Natural killer cell (primary cell): ENCODE measurements around the gene RAD17. TPM values are rescaled to one million over a fixed set of nuclear protein-coding genes. Genes with fewer than 3 reads are reported as not detected.
A peak's percentile ranks its signal among the peaks of the same experiment; 100 is the strongest.
"Not testable (repeated sequence)": the region's sequence is repeated elsewhere in the genome, so short reads cannot be mapped to it uniquely, and the experiment has no call there.

Source experiments
- ATAC-seq, 3 donors: fragments of 150-1000 bp in 2 of 3; fragments of 200-7000 bp in 1 of 3; cut with Tn5 transposase; 1 replicate in 1 of 3; 2 replicates in 2 of 3; pipeline ENCODE4 v1.10.0; 2021; ENCODE audit warnings: mild to moderate bottlenecking in 2 of 3, moderate library complexity in 2 of 3
- DNase-seq, 2 donors: peaks; one replicate each; pipeline versions ENCODE4 v3.0.0 to v3.0.0-alpha.2; 2013 to 2021; ENCODE audit warnings: mixed read lengths in 1 of 2
- H3K27ac ChIP-seq: one replicate; pipeline ENCODE4 v1.5.1; 2013; ENCODE audit warnings: mild to moderate bottlenecking, low read length
- H3K27me3 ChIP-seq: one replicate; pipeline ENCODE4 v1.6.1; 2013; ENCODE audit warnings: low read length; ENCODE audit not compliant: control insufficient read depth, insufficient read depth
- H3K36me3 ChIP-seq: one replicate; pipeline ENCODE4 v1.6.1; 2013; ENCODE audit warnings: low read length; ENCODE audit not compliant: control insufficient read depth, insufficient read depth
- H3K4me1 ChIP-seq: one replicate; pipeline ENCODE4 v1.6.1; 2013; ENCODE audit warnings: low read length; ENCODE audit not compliant: control insufficient read depth, insufficient read depth
- H3K4me3 ChIP-seq: one replicate; pipeline ENCODE4 v1.5.1; 2013; ENCODE audit warnings: low read length
- H3K9me3 ChIP-seq: one replicate; pipeline ENCODE4 v1.6.1; 2013; ENCODE audit warnings: low read length; ENCODE audit not compliant: control insufficient read depth, insufficient read depth
- H3K27ac Mint-ChIP-seq, 2 donors: one replicate each; pipeline ENCODE4 v1.8.0; 2022; ENCODE audit warnings: mild to moderate bottlenecking in 2 of 2, mixed read lengths in 2 of 2, moderate library complexity in 1 of 2
- H3K27me3 Mint-ChIP-seq, 2 donors: one replicate each; pipeline ENCODE4 v1.8.0; 2022; ENCODE audit warnings: low read depth in 2 of 2, mixed read lengths in 2 of 2
- H3K36me3 Mint-ChIP-seq: one replicate; pipeline ENCODE4 v1.8.0; 2022; ENCODE audit warnings: mixed read lengths
- H3K4me1 Mint-ChIP-seq, 2 donors: one replicate each; pipeline ENCODE4 v1.8.0; 2022; ENCODE audit warnings: mixed read lengths in 2 of 2
- H3K4me3 Mint-ChIP-seq: one replicate; pipeline ENCODE4 v1.8.0; 2022; ENCODE audit warnings: mild to moderate bottlenecking, moderate library complexity, mixed read lengths
- H3K9me3 Mint-ChIP-seq, 2 donors: one replicate each; pipeline ENCODE4 v1.8.0; 2022; ENCODE audit warnings: mixed read lengths in 2 of 2
- CTCF ChIP-seq: fragments of 200-600 bp; IDR thresholded peaks from one replicate; pipeline ENCODE4 v1.8.0; 2022; ENCODE audit warnings: antibody characterized with exemption
- WGBS: methylation state at CpG from one replicate; pipeline ENCODE4 v1.1.7; 2013; ENCODE audit warnings: missing lambda C conversion rate; ENCODE audit not compliant: insufficient coverage; 5-methylcytosine and 5-hydroxymethylcytosine counted together
- intact Hi-C: fragments of 100-400 bp; cut with micrococcal nuclease; formaldehyde crosslinking; loops from one replicate; pipeline ENCODE4 v1.14.2; 2022
- total RNA-seq, 4 donors: library from RNA; stranded (reverse); fragments of 120-200 nt in 1 of 4; gene quantifications; one replicate each; pipeline versions ENCODE4 v1.2.3 to v1.2.4, GENCODE V29; 2013 to 2022

Gene RAD17
- total RNA-seq, 3 donors from 2014 or later (not counting 1 experiment from before 2014, with no cell fraction given), result 24.4 to 34.3 (median 24.6) TPM

- WGBS, result 66% methylated on average over 8 of the region's 11 CpGs
- H3K4me3 Mint-ChIP-seq, result peak overlapping the region; percentile 96
- Histone ChIP-seq H3K4me3 (peak overlapping the region; percentile 79), H3K27me3 (no peaks in the 10 kb centered on the region), H3K4me1 (peaks cover 12% of the 10 kb centered on the region), H3K9me3 (no peaks in the 10 kb centered on the region), H3K27ac (peak overlapping the region; percentile 62), H3K36me3 (no peaks in the 10 kb centered on the region)
- ATAC-seq (no peak), DNase-seq (peak in 1 of 2 donors; percentile 18)
- intact Hi-C loops, result loop anchor here (2.0 kb wide), 2 partner anchors 37 to 97 kb away; partner anchors contain the start of genes AK6, CDK7, RAD17 and TAF9
- H3K4me1 Mint-ChIP-seq, result peaks cover 10 to 19% of the 10 kb centered on the region in 2 donors
- H3K27ac Mint-ChIP-seq, result peak overlapping the region; percentile 94
- H3K9me3 Mint-ChIP-seq, result no peaks in the 10 kb centered on the region
- no peak for TF ChIP-seq CTCF
- no peaks in the 10 kb centered on the region for H3K27me3 Mint-ChIP-seq
- H3K36me3 Mint-ChIP-seq, result no peaks in the 10 kb centered on the region
These were observed 37.8 kb upstream of the RAD17 start for GRCh38 chr5:69331528-69332445.

- not testable (repeated sequence) for H3K9me3 Mint-ChIP-seq, ATAC-seq, H3K4me3 ChIP-seq, H3K27ac ChIP-seq, H3K27me3 ChIP-seq, H3K27me3 Mint-ChIP-seq, DNase-seq, H3K36me3 ChIP-seq, H3K36me3 Mint-ChIP-seq, H3K9me3 ChIP-seq
- peaks cover 12% of the 10 kb centered on the region for H3K4me1 ChIP-seq
- H3K27ac Mint-ChIP-seq, result peak overlapping the region; percentile 94
- intact Hi-C loops, result loop anchor here (2.0 kb wide), 2 partner anchors 35 to 99 kb away; partner anchors contain the start of genes AK6, CDK7, RAD17 and TAF9
- peak overlapping the region; percentile 45 for H3K4me3 Mint-ChIP-seq
- 93% methylated on average over 25 of the region's 25 CpGs for WGBS
- H3K4me1 Mint-ChIP-seq, result peaks cover 10 to 19% of the 10 kb centered on the region in 2 donors
These were observed 35.8 kb upstream of the RAD17 start for GRCh38 chr5:69333668-69334315.

- Mint-ChIP-seq H3K27me3 (no peaks in the 10 kb centered on the region), H3K36me3 (no peaks in the 10 kb centered on the region), H3K9me3 (no peaks in the 10 kb centered on the region), H3K4me3 (peak overlapping the region; percentile 80), H3K4me1 (peaks cover 10 to 19% of the 10 kb centered on the region in 2 donors), H3K27ac (peak overlapping the region; percentile 53 to 62)
- DNase-seq (peak; percentile 48 to 86), ATAC-seq (peak; percentile 73 to 81 (median 74))
- Histone ChIP-seq H3K36me3 (no peaks in the 10 kb centered on the region), H3K27ac (no peak overlapping the region), H3K4me1 (peaks cover 12% of the 10 kb centered on the region), H3K27me3 (no peaks in the 10 kb centered on the region), H3K9me3 (no peaks in the 10 kb centered on the region), H3K4me3 (no peak overlapping the region)
- intact Hi-C loops, result loop anchor here (1.0 kb wide), 1 partner anchor 242 kb away; no protein-coding TSS in a partner anchor
- peak; percentile 42 for TF ChIP-seq CTCF
- 16% methylated on average over 18 of the region's 18 CpGs for WGBS
These were observed 34.8 kb upstream of the RAD17 start for GRCh38 chr5:69334793-69335268.
